ENCODE measurements around the gene RPL37. TPM values are rescaled to one million over a fixed set of nuclear protein-coding genes. Genes with fewer than 3 reads are reported as not detected.
"Not testable (repeated sequence)": the region's sequence is repeated elsewhere in the genome, so short reads cannot be mapped to it uniquely, and the experiment has no call there.

RPL37 gene
- 299 and 585 TPM in 2 replicates for total RNA-seq (2014; rRNA removed; shearing (Covaris generic))

DNA sequence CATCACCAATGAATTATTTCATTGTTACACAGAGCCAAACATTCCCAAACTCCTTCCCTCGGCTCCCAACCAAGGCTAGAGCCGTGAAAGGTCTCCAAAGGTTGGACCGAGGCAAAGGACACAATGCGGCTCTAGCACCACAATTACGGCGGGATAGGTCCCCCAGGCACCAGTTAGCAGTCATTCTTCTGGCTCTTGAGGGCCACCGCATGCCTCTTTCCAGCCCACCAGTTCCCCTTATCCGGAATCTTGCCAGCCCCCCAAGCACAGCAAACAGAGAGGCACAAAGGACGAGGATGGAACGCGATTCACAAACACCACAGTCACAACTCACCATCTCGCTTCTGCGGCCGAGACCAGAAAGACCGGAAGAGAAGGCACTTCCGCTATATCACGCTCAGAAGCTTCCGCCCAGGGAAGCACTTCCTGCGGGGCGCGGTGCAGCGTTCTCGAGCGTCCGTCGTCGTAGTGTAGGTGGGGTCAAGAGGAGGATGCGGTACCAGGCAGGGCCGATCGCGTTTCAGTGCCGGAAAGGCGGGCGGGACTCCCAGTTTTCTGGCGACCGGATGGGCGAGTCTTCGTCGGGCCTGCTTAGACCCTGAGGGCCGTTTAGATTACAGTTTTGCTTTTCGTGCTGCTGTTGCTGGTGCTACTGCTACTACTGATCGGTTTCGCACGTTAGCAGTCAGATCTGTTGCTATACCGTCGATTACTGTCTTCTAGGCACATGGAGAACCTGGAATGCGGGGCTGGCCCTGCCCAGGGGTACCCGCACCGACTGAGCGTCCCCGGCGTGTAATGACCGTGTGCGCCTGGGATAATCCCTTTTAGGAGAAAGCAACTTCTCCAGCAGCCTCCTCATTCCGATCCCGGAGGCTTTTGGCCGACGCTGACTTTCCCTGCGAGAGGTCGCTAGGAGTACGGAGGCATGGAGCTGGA lies at the start of gene RPL37:
RPL37 (minus strand) TSS at position 374 of the 939 bp plus-strand sequence; CDS start at position 337, 37 bp downstream.
- in situ Hi-C loops (cut with HindIII; ENCODE audit: low sequenced_read_pairs) = no loop called here
- DNase-seq (ENCODE audit: low spot score) = peak; percentile 97

- DNase-seq (ENCODE audit: low spot score); in situ Hi-C loops (cut with HindIII; ENCODE audit: low sequenced_read_pairs): not testable (repeated sequence)
Observed at GRCh38 chr5:40883051-40883450, 48.0 kb upstream of the RPL37 start.

GRCh38 chr5:40882291-40882690 lies 47.3 kb upstream of the RPL37 start:
- in situ Hi-C loops (cut with HindIII; ENCODE audit: low sequenced_read_pairs) = no loop called here
- DNase-seq (ENCODE audit: low spot score) = no peak

DNA sequence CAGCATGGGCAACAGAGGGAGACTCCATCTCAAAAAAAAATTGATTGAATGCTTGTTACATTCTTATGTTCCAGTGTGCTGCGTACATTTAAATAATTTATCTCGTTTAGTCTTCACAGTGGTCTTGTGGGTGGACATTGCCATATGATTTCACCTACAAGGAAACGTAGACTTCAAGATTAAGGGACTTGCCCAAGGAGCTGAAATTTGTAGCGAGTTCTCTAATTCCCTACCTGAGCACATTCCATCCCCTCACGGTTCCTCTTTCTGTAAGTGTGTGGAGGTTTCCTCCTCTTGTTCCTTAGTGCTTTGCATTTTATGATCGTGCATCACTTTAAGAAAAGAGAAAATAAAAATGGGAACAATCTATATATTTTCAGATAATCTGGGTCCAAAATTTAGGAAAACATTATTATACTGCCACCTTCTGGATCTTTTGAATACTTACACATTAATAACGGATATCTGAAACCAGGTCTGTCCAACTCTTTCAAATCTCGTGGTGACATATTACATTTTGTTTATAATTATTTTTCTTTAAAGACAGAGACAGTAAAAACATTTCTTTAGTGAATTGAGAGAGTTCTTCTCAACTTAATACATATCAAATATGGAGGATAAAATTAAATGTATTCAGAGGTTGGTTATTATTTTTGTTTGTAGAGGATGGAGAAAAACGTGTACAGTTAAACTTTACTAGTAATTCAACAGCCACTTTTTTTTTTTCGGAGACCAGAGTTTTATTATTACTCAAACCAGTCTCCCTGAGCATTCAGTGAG lies 44.3 kb upstream of the RPL37 start:
- in situ Hi-C loops (cut with HindIII; ENCODE audit: low sequenced_read_pairs) = no loop called here
- peak; percentile 32 for DNase-seq (ENCODE audit: low spot score)

DNA sequence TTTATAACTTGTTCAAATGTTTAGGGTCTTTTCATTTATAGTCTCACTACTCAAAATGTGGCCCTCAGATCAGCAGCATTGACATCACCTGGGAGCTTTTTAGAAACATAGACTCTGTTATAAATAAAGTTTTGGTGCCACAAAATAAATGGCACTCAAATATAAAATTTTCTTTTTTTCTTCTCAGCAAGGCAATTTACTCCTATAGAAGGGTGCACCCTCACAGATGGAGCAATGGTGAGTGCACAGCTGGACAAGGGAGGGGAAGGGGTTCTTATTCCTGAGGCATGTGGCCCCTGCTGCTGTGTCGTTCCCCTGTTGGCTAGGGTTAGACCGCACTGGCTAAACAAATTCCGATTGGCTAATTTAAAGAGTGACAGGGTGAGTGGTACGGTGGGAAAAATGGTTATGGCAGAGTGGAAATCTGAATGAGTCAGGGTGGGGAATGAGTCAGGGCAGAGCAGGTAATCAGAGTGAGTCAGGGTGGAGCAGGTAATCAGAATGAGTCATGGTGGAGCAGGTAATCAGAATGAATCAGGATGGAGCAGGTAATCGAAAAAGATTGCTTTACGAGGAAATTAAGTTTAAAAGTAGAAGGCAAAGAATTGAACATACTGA lies 42.5 kb upstream of the RPL37 start:
- DNase-seq (ENCODE audit: low spot score) = no peak
- in situ Hi-C loops (cut with HindIII; ENCODE audit: low sequenced_read_pairs) = no loop called here

- no peak for DNase-seq (ENCODE audit: low spot score)
- in situ Hi-C loops (cut with HindIII; ENCODE audit: low sequenced_read_pairs) = no loop called here
Observed at GRCh38 chr5:40875958-40876357, 40.9 kb upstream of the RPL37 start.

GRCh38 chr5:40873286-40873880 lies 38.4 kb upstream of the RPL37 start:
- no peak for DNase-seq (ENCODE audit: low spot score)
- in situ Hi-C loops (cut with HindIII; ENCODE audit: low sequenced_read_pairs) = no loop called here

DNA sequence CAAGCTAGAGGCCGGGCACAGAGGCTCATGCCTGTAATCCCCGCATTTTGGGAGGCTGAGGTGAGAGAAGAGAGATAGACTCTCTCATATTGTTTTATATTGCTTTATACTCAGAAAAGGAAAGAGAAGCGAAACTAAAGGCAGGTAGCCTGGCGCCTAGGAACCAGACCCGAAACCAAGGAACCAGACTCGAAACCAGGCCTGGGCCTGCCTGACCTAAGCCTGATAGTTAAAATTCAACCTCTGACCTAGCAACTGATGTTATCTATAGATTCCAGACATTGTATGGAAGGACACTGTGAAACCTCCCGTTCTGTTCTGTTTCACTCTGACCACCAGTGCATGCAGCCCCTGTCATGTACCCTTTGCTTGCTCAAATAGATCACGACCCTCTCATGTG lies 37.2 kb upstream of the RPL37 start:
- DNase-seq (ENCODE audit: low spot score); in situ Hi-C loops (cut with HindIII; ENCODE audit: low sequenced_read_pairs): not testable (repeated sequence)

GRCh38 chr5:40871177-40871576 lies 36.2 kb upstream of the RPL37 start:
- in situ Hi-C loops (cut with HindIII; ENCODE audit: low sequenced_read_pairs) = no loop called here
- no peak for DNase-seq (ENCODE audit: low spot score)

DNA sequence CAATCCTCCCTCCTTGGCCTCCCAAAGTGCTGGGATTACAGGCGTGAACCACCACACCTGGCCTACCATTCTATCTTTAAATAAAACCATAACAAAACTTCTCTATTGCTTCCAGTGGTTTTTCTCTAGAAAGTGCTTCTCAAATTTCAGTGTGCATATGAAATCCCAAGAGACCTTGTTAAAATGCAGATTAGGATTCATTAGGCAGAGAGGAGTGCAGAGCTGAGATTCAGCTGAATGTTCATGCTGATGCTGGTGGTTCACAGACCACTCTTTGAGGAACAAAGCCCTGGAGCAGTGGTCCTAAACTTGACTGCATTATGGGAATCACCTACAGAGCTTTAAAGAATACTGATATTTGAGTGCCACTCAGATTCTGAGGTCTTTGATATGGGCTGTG lies 34.4 kb upstream of the RPL37 start:
- in situ Hi-C loops (cut with HindIII; ENCODE audit: low sequenced_read_pairs) = no loop called here

DNA sequence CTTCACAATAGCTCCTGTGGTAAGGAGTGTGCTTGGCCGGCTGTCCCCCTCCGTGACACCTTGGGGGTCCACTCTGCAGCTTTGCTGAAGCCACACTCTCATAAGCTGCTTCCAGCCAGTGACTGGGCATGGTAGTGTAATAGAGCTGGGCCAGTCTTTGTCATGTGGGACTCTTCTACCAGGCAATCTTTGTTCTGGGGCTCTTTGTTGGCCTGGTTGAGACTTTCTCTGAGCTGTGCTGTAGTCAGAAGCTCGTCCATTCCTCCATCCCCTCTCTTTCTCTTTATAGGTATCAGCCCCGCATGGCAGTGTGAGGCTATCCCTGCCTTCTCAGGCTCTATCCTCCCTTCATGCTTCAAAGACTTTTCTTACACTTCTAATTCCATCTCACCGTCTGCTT lies 31.8 kb upstream of the RPL37 start:
- DNase-seq (ENCODE audit: low spot score) = no peak
- in situ Hi-C loops (cut with HindIII; ENCODE audit: low sequenced_read_pairs) = no loop called here

More for the DNA sequence above, 34.4 kb upstream of the RPL37 start:
- DNase-seq (ENCODE audit: low spot score) = no peak

DNA sequence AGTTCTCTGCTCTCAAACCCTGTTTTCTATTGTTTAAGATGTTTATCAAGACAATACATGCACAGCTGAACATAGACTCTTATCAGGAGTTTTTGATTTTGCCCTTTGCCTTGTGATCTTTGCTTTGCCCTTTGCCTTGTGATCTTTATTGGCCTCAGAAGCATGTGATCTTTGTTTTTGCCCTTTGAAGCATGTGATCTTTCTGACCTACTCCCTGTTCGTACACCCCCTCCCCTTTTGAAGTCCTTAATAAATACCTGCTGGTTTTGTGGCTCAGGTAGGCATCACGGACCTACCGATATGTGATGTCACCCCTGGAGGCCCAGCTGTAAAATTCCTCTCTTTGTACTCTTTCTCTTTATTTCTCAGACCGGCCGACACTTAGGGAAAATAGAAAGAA lies 30.0 kb upstream of the RPL37 start:
- in situ Hi-C loops (cut with HindIII; ENCODE audit: low sequenced_read_pairs) = not testable (repeated sequence)

DNA sequence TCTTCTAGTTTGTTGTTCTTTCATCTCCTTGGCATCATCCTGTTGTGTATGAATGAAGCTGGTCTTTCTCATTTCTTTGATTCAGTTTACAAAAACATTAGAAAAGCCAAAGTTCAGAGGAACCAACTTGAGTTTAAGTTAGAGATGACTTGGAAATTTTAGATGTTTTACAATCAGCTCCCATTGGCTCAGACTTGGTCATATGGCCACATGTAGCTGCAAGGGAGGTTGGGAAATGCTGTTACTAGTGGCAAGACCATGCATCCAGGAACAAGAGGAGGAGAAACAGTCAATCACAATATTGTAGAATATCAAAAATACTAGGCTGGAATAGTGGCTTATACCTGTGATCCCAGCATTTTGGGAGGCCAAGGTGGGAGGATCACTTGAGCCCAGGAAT lies 25.7 kb upstream of the RPL37 start:
- DNase-seq (ENCODE audit: low spot score) = no peak
- in situ Hi-C loops (cut with HindIII; ENCODE audit: low sequenced_read_pairs) = no loop called here

More for the DNA sequence above, 30.0 kb upstream of the RPL37 start:
- DNase-seq (ENCODE audit: low spot score) = not testable (repeated sequence)

GRCh38 chr5:40853632-40854192 lies 18.7 kb upstream of the RPL37 start:
- in situ Hi-C loops (cut with HindIII; ENCODE audit: low sequenced_read_pairs) = no loop called here
- DNase-seq (ENCODE audit: low spot score) = no peak

GRCh38 chr5:40847525-40847924 lies 12.5 kb upstream of the RPL37 start:
- in situ Hi-C loops (cut with HindIII; ENCODE audit: low sequenced_read_pairs) = no loop called here
- DNase-seq (ENCODE audit: low spot score) = no peak

- DNase-seq (ENCODE audit: low spot score) = no peak
- in situ Hi-C loops (cut with HindIII; ENCODE audit: low sequenced_read_pairs) = no loop called here
Observed at GRCh38 chr5:40846371-40846770, 11.3 kb upstream of the RPL37 start.

- in situ Hi-C loops (cut with HindIII; ENCODE audit: low sequenced_read_pairs) = no loop called here
- no peak for DNase-seq (ENCODE audit: low spot score)
Observed at GRCh38 chr5:40844565-40844964, 9.5 kb upstream of the RPL37 start.

DNA sequence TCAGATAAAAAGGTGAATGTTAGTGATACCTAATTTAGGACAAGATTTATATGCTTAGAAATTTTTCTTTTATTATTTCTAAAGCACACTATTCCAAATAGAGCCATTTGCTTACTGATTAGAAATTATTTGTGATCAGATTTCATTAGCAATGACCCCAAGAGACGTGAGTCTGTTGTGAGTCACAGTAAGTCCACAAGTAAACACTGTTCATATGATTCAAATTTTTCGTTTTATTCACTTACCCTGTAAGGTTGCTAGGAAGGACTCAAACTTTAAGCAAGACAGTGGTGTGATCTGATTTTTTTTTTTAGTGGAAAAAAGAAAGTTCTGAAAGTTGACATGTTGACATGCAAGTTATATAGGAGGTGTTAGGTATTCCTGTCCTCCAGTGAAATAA lies 7.3 kb upstream of the RPL37 start:
- in situ Hi-C loops (cut with HindIII; ENCODE audit: low sequenced_read_pairs) = no loop called here
- no peak for DNase-seq (ENCODE audit: low spot score)
